GM23338 (cell line): ENCODE data around the gene PARVA.

Experiments
- CREB1 ChIP-seq: fragments of 250-450 bp; sonication (Bioruptor Pico); IDR thresholded peaks from 2 replicates; pipeline ENCODE4 v1.5.0; 2020; ENCODE audit warnings: low read depth, mild to moderate bottlenecking, moderate library complexity
- CTCF ChIP-seq, 2 experiments: fragments of 200-600 bp in 1 of 2; sonication (generic) in 1 of 2; conservative IDR thresholded peaks; 2 replicates each; pipeline versions ENCODE4 v1.5.1 to v1.6.1; 2016 to 2017; ENCODE audit warnings: antibody characterized with exemption in 2 of 2, low read depth in 2 of 2, mild to moderate bottlenecking in 2 of 2, moderate library complexity in 1 of 2

GRCh38 chr11:12453243-12453642 lies 75.9 kb downstream of the PARVA start:
- TF ChIP-seq CTCF (conservative IDR thresholded peaks at IDR 0.05; ENCODE audit: low read depth in 2 of 2), result no peak
- no peak for TF ChIP-seq CREB1 (CRISPR knock-in tag)
